Neutrophil (primary cell): ENCODE results near the gene FOXB1.

Experiments used
- H3K27ac ChIP-seq: fragments of 200-600 bp; sonication (generic); 2 replicates; pipeline ENCODE4 v1.5.1; 2016; ENCODE audit warnings: mild to moderate bottlenecking, moderate library complexity
- H3K27me3 ChIP-seq: fragments of 200-600 bp; sonication (generic); 2 replicates; pipeline ENCODE4 v1.6.0; 2016; ENCODE audit warnings: mild to moderate bottlenecking
- H3K36me3 ChIP-seq: fragments of 200-600 bp; sonication (generic); 2 replicates; pipeline ENCODE4 v1.5.1; 2017
- H3K4me1 ChIP-seq, 2 experiments: fragments of 200-600 bp in 1 of 2; sonication (generic) in 1 of 2; 1 replicate in 1 of 2; 2 replicates in 1 of 2; pipeline versions ENCODE4 v1.5.1 to v1.6.1; 2013 to 2016; ENCODE audit warnings: low read depth in 1 of 2, low read length in 1 of 2, mild to moderate bottlenecking in 1 of 2, moderate library complexity in 1 of 2; ENCODE audit not compliant: control insufficient read depth in 1 of 2, insufficient read depth in 1 of 2
- H3K4me3 ChIP-seq, 2 experiments: fragments of 200-600 bp in 1 of 2; sonication (generic) in 1 of 2; 1 replicate in 1 of 2; 2 replicates in 1 of 2; pipeline ENCODE4 v1.5.1; 2013 to 2016; ENCODE audit warnings: low read depth in 1 of 2, low read length in 1 of 2, mild to moderate bottlenecking in 1 of 2, moderate library complexity in 1 of 2
- H3K9me3 ChIP-seq: fragments of 200-600 bp; sonication (generic); 2 replicates; pipeline ENCODE4 v1.5.1; 2016
- TF ChIP-seq, protein P1 (sequence below): fragments of 200-600 bp; sonication (generic); IDR thresholded peaks from 2 replicates; pipeline ENCODE4 v1.5.1; 2016; ENCODE audit warnings: antibody characterized with exemption

Gene FOXB1

DNA sequence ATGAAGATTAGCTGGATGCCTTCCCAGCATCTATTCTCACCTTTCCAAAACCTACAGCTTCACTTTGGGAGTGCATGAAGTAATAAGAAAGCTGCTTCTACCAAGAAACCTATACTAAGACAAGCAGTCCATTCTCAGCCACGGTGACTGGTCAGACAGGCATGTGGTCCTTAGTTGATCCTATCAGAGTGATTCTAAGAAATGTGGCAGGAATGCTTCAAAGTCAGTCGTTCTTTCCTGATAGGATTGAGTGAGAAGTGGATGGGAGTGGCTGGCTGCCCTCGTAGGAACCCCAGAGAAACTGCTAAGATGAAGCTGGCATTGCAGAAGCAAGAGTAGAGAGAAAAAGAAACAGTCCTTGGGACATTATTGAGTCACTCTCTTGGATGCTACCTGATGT lies 16.6 kb downstream of the FOXB1 start:
- H3K27me3 ChIP-seq, result peaks cover 22% of the 10 kb centered on the region
- TF ChIP-seq, protein P1, sequence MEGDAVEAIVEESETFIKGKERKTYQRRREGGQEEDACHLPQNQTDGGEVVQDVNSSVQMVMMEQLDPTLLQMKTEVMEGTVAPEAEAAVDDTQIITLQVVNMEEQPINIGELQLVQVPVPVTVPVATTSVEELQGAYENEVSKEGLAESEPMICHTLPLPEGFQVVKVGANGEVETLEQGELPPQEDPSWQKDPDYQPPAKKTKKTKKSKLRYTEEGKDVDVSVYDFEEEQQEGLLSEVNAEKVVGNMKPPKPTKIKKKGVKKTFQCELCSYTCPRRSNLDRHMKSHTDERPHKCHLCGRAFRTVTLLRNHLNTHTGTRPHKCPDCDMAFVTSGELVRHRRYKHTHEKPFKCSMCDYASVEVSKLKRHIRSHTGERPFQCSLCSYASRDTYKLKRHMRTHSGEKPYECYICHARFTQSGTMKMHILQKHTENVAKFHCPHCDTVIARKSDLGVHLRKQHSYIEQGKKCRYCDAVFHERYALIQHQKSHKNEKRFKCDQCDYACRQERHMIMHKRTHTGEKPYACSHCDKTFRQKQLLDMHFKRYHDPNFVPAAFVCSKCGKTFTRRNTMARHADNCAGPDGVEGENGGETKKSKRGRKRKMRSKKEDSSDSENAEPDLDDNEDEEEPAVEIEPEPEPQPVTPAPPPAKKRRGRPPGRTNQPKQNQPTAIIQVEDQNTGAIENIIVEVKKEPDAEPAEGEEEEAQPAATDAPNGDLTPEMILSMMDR, result no peak

DNA sequence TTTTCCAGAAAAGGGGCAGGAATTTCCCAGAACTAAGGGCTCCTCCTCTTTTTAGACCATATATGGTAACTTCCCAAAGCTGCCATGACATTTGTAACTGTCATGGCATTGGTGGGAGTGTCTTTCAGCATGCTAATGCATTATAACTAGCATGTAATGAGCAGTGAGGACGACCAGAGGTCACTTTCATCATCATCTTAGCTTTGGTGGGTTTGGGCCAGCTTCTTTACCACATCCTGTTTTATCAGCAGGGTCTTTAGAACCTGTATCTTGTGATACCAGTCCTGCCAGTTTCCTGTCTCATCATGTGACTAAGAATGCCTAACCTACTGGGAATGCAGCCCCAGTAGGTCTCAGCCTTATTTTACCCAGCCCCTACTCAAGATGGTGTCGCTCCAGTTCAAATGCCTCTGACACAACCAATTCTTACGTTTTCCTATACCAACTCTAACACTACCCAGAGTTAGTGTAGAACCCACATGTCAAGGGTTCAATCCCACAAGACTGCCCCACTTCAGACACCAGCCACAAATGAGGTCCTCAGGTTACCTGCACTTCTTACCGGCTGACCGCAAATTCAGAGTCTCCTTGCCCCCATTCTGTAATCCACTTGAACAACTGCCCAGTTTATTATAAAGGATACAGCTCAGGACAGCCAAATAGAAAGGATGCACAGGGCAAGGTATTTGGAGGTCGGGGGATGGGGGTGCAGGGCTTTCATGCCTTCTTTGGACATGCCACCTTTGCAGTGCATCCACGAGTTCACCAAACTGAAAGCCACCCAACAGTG lies 17.7 kb downstream of the FOXB1 start:
- no peaks in the 10 kb centered on the region for H3K36me3 ChIP-seq
- TF ChIP-seq, protein P1, result no peak
- H3K4me1 ChIP-seq, result no peaks in the 10 kb centered on the region
- H3K27me3 ChIP-seq, result peaks cover 15% of the 10 kb centered on the region
- H3K4me3 ChIP-seq, result no peak overlapping the region
- no peak overlapping the region for H3K27ac ChIP-seq
- H3K9me3 ChIP-seq, result no peaks in the 10 kb centered on the region

More for the DNA sequence above, 16.6 kb downstream of the FOXB1 start:
- no peaks in the 10 kb centered on the region for H3K36me3 ChIP-seq
- no peak overlapping the region for H3K4me3 ChIP-seq
- no peaks in the 10 kb centered on the region for H3K4me1 ChIP-seq
- H3K27ac ChIP-seq, result no peak overlapping the region
- no peaks in the 10 kb centered on the region for H3K9me3 ChIP-seq

DNA sequence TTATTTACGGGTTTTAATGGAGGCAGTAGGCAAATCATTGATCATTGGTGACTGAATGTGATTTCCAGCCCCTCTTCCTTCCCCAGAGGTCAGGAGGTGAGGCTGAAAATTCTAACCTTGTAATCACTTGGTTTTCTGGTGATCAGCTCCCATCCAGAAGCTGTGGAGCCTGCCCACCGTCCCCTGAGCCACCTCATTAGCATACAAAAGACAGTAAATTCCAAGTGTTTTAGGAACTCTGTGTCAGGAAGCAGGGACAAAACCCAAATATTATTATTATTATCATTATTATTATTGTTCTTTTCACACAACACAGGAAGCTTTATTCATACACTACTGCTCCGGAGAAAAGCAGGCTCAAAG lies 18.2 kb downstream of the FOXB1 start:
- H3K27ac ChIP-seq, result no peak overlapping the region
- H3K36me3 ChIP-seq, result no peaks in the 10 kb centered on the region
- H3K4me3 ChIP-seq, result no peak overlapping the region
- H3K4me1 ChIP-seq, result no peaks in the 10 kb centered on the region
- H3K9me3 ChIP-seq, result no peaks in the 10 kb centered on the region
- H3K27me3 ChIP-seq, result peaks cover 15% of the 10 kb centered on the region
- TF ChIP-seq, protein P1, result no peak

DNA sequence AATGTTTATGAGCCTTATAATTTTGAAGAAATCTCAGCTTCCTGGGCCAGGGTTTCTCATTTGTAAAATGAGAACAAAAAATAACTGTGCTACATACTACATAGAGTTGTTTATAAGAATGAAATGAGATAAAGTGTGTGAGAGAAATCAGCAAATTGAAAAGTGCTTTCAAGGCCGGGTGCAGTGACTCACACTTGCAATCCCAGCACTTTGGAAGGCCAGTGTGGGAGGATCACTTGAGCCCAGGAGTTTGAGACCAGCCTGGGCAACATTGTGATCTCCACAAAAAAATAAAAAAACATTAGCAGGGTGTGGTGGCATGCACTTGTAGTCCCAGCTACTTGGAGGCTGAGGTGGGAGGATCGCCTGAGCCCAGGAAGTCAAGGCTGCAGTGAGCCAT lies 22.4 kb downstream of the FOXB1 start:
- Histone ChIP-seq H3K27me3 (no peaks in the 10 kb centered on the region), H3K27ac (no peak overlapping the region), H3K9me3 (no peaks in the 10 kb centered on the region), H3K4me1 (no peaks in the 10 kb centered on the region), H3K4me3 (no peak overlapping the region), H3K36me3 (no peaks in the 10 kb centered on the region)
- TF ChIP-seq, protein P1, result no peak

DNA sequence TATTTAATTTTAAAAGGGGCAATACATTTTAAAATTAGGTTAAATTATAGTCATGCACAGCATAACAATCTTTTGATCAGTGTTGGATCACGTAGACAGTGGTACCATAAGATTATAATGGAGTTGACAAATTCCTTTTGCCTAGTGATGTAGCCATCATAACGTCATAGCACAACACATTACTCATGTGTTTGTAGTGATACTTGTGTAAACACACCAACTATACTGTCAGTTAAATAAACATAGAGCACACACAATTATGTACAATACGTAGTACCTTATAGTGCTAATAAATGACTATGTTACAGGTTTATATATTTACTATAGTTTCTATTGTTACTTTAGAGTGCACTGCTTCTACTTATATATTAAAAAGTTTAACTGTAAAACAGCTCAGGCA lies 31.2 kb downstream of the FOXB1 start:
- Histone ChIP-seq H3K27me3 (peaks cover 3% of the 10 kb centered on the region), H3K27ac (no peak overlapping the region), H3K9me3 (no peaks in the 10 kb centered on the region), H3K4me3 (no peak overlapping the region), H3K36me3 (no peaks in the 10 kb centered on the region), H3K4me1 (no peaks in the 10 kb centered on the region)
- TF ChIP-seq, protein P1, result no peak
